ENCODE measurements around the gene RALGAPA2. TPM values are rescaled to one million over a fixed set of nuclear protein-coding genes. Genes with fewer than 3 reads are reported as not detected.
A peak's percentile ranks its signal among the peaks of the same experiment; 100 is the strongest.

RALGAPA2 gene
- total and polyA plus RNA-seq, 2 of the 13 experiments (the other 11 are each of a cell fraction or from before 2014, with no cell fraction given) = 13.8 to 17.7 TPM

DNA sequence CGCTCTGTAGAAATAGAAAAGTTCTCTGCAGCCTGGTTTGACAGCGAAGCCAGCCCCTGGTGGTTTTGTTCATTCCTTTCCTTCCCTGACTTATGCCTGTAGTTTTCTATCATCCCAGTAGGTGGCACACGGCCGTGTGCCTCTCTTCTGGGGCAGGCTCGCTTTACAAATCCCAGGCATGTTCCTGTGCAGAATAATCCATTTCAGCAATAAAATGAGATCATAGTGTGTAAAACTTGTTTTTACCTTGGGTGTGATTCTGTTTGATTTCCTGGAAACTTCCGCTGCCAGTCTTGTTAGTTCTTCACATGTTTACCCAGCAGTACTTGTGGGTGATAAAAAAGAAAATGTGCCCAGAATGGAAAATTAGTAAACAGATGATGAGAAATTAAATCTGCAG lies 352.0 kb downstream of the RALGAPA2 start:
- in situ Hi-C loops (cut with HindIII; ENCODE audit: extremely low pct_ligation_motif_present, low pct_unique_long_range_greater_than_20kb) (loop anchor here (5.0 kb wide), 1 partner anchor 207 kb away; no protein-coding TSS in a partner anchor), intact Hi-C loops (cut with micrococcal nuclease; ENCODE audit: unreplicated experiment) (loop anchor here (1.0 to 5.0 kb wide), 3 partner anchors 208 to 278 kb away; no protein-coding TSS in a partner anchor)
- peak; percentile 100 for FAIRE-seq
- Histone ChIP-seq H3K9ac (ENCODE audit: insufficient read depth, low read depth, low read length) (no peak overlapping the region), H3K4me1 (ENCODE audit: insufficient read depth, low read length) (peaks cover 20% of the 10 kb centered on the region; the same call in 1 of the 2 replicates), H3K79me2 (ENCODE audit: insufficient read depth, low read length) (no peaks in the 10 kb centered on the region), H3K4me2 (ENCODE audit: low read depth, low read length) (no peak overlapping the region), H2AFZ (ENCODE audit: low read length) (no peak overlapping the region), H3K9me3 (ENCODE audit: low read length) (no peaks in the 10 kb centered on the region), H3K27me3 (ENCODE audit: control insufficient read depth in 1 of 2, insufficient read depth in 2 of 2, low read length in 2 of 2) (peaks cover 11 to 42% of the 10 kb centered on the region in 2 experiments), H3K4me3 (replicated peaks in 1 of 3; ENCODE audit: insufficient read depth in 1 of 3, low read depth in 2 of 3, low read length in 3 of 3) (no peak overlapping the region), H3K27ac (ENCODE audit: extremely low read length, insufficient read depth, low read length) (no peak overlapping the region), H4K20me1 (ENCODE audit: insufficient read depth, low read length) (no peaks in the 10 kb centered on the region; the same call in 1 of the 2 replicates), H3K36me3 (replicated peaks in 1 of 2; ENCODE audit: control insufficient read depth in 1 of 2, insufficient read depth in 2 of 2, low read length in 2 of 2) (no peaks in the 10 kb centered on the region)
- peak; percentile 89 for ATAC-seq
- DNase-seq (ENCODE audit: low spot score) = peak; percentile 67
- 7% methylated on average over 6 of the region's 6 CpGs for WGBS (ENCODE audit: low lambda C conversion rate)
- CTCF ChIA-PET (ENCODE audit: low intra/inter-chr PET ratio, low total read pairs) = interaction anchor here (0.8 to 3.6 kb wide), 3 partner anchors 47 to 233 kb away, joined by 4 to 55 read pairs (median 16); no protein-coding TSS in a partner anchor
- POLR2A ChIA-PET = no interaction called here
- BruUV-seq (replicated peaks) = no TSS peak
- TF ChIP-seq, protein P1, sequence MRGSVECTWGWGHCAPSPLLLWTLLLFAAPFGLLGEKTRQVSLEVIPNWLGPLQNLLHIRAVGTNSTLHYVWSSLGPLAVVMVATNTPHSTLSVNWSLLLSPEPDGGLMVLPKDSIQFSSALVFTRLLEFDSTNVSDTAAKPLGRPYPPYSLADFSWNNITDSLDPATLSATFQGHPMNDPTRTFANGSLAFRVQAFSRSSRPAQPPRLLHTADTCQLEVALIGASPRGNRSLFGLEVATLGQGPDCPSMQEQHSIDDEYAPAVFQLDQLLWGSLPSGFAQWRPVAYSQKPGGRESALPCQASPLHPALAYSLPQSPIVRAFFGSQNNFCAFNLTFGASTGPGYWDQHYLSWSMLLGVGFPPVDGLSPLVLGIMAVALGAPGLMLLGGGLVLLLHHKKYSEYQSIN (CRISPR knock-in tag; IDR thresholded peaks at IDR 0.05; ENCODE audit: borderline replicate concordance) = no peak
- TF ChIP-seq, protein P2, sequence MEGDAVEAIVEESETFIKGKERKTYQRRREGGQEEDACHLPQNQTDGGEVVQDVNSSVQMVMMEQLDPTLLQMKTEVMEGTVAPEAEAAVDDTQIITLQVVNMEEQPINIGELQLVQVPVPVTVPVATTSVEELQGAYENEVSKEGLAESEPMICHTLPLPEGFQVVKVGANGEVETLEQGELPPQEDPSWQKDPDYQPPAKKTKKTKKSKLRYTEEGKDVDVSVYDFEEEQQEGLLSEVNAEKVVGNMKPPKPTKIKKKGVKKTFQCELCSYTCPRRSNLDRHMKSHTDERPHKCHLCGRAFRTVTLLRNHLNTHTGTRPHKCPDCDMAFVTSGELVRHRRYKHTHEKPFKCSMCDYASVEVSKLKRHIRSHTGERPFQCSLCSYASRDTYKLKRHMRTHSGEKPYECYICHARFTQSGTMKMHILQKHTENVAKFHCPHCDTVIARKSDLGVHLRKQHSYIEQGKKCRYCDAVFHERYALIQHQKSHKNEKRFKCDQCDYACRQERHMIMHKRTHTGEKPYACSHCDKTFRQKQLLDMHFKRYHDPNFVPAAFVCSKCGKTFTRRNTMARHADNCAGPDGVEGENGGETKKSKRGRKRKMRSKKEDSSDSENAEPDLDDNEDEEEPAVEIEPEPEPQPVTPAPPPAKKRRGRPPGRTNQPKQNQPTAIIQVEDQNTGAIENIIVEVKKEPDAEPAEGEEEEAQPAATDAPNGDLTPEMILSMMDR (CRISPR knock-in tag; IDR thresholded peaks at IDR 0.05) = peak; percentile 92
- TF ChIP-seq ZNF24 (IDR thresholded peaks at IDR 0.05) (0 out of 2 replicates have a peak, but pooled peaks have one; percentile 14), XRCC5 (optimal IDR thresholded peaks at IDR 0.05; ENCODE audit: low read length) (peak; percentile 92), ZNF747 (CRISPR knock-in tag; IDR thresholded peaks at IDR 0.05; ENCODE audit: borderline replicate concordance) (0 out of 2 replicates have a peak, but pooled peaks have one; percentile 42), RAD21 (CRISPR knock-in tag; IDR thresholded peaks at IDR 0.05) (peak; percentile 80), STAG1 (CRISPR knock-in tag; IDR thresholded peaks at IDR 0.05) (peak; percentile 83), GATA4 (IDR thresholded peaks at IDR 0.05; ENCODE audit: borderline replicate concordance, low read depth) (no peak), SOX6 (IDR thresholded peaks at IDR 0.05) (no peak), SOX6 (CRISPR knock-in tag; IDR thresholded peaks at IDR 0.05) (peak; percentile 36; the same call in 1 of the 2 replicates)
- TF ChIP-seq, protein P3, sequence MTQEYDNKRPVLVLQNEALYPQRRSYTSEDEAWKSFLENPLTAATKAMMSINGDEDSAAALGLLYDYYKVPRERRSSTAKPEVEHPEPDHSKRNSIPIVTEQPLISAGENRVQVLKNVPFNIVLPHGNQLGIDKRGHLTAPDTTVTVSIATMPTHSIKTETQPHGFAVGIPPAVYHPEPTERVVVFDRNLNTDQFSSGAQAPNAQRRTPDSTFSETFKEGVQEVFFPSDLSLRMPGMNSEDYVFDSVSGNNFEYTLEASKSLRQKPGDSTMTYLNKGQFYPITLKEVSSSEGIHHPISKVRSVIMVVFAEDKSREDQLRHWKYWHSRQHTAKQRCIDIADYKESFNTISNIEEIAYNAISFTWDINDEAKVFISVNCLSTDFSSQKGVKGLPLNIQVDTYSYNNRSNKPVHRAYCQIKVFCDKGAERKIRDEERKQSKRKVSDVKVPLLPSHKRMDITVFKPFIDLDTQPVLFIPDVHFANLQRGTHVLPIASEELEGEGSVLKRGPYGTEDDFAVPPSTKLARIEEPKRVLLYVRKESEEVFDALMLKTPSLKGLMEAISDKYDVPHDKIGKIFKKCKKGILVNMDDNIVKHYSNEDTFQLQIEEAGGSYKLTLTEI (CRISPR knock-in tag; conservative IDR thresholded peaks at IDR 0.05) = no peak
- TF ChIP-seq, protein P4, sequence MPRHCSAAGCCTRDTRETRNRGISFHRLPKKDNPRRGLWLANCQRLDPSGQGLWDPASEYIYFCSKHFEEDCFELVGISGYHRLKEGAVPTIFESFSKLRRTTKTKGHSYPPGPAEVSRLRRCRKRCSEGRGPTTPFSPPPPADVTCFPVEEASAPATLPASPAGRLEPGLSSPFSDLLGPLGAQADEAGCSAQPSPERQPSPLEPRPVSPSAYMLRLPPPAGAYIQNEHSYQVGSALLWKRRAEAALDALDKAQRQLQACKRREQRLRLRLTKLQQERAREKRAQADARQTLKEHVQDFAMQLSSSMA (CRISPR knock-in tag; IDR thresholded peaks at IDR 0.05) = no peak
- TF ChIP-seq, protein P5, sequence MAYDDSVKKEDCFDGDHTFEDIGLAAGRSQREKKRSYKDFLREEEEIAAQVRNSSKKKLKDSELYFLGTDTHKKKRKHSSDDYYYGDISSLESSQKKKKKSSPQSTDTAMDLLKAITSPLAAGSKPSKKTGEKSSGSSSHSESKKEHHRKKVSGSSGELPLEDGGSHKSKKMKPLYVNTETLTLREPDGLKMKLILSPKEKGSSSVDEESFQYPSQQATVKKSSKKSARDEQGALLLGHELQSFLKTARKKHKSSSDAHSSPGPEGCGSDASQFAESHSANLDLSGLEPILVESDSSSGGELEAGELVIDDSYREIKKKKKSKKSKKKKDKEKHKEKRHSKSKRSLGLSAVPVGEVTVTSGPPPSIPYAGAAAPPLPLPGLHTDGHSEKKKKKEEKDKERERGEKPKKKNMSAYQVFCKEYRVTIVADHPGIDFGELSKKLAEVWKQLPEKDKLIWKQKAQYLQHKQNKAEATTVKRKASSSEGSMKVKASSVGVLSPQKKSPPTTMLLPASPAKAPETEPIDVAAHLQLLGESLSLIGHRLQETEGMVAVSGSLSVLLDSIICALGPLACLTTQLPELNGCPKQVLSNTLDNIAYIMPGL (CRISPR knock-in tag; IDR thresholded peaks at IDR 0.05; ENCODE audit: borderline replicate concordance in 1 of 2, low read depth in 1 of 2) = 0 out of 4 replicates have a peak, but pooled peaks of 1 of the 2 experiments have one; percentile 39
- TF ChIP-seq, protein P6, sequence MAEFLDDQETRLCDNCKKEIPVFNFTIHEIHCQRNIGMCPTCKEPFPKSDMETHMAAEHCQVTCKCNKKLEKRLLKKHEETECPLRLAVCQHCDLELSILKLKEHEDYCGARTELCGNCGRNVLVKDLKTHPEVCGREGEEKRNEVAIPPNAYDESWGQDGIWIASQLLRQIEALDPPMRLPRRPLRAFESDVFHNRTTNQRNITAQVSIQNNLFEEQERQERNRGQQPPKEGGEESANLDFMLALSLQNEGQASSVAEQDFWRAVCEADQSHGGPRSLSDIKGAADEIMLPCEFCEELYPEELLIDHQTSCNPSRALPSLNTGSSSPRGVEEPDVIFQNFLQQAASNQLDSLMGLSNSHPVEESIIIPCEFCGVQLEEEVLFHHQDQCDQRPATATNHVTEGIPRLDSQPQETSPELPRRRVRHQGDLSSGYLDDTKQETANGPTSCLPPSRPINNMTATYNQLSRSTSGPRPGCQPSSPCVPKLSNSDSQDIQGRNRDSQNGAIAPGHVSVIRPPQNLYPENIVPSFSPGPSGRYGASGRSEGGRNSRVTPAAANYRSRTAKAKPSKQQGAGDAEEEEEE (CRISPR knock-in tag; IDR thresholded peaks at IDR 0.05; ENCODE audit: borderline replicate concordance) = 0 out of 2 replicates have a peak, but pooled peaks have one; percentile 55

All from HepG2 (cell line).